ENCODE measurements around the gene CCRL2. TPM values are rescaled to one million over a fixed set of nuclear protein-coding genes. Genes with fewer than 3 reads are reported as not detected.
"Not testable (repeated sequence)": the region's sequence is repeated elsewhere in the genome, so short reads cannot be mapped to it uniquely, and the experiment has no call there.

Gene CCRL2
- total RNA-seq, 4 donors from 2014 or later: 0.88 to 3.2 (median 1.7) TPM

GRCh38 chr3:46380471-46381221, 26.4 kb upstream of the CCRL2 start:
- Histone ChIP-seq H3K27ac (no peak overlapping the region), H3K4me1 (no peaks in the 10 kb centered on the region), H3K36me3 (no peaks in the 10 kb centered on the region), H3K9me3 (no peaks in the 10 kb centered on the region), H3K4me3 (no peak overlapping the region), H3K27me3 (no peaks in the 10 kb centered on the region)
- no peak for DNase-seq
- intact Hi-C loops (cut with DNase I; ENCODE audit: low total_unique reads): no loop called here
- TF ChIP-seq CTCF (IDR thresholded peaks at IDR 0.05): no peak
- no peak for TF ChIP-seq POLR2A (IDR thresholded peaks at IDR 0.05)

- TF ChIP-seq CTCF (IDR thresholded peaks at IDR 0.05) (no peak), POLR2A (IDR thresholded peaks at IDR 0.05) (no peak)
Observed at GRCh38 chr3:46381625-46382024, 25.4 kb upstream of the CCRL2 start.

GRCh38 chr3:46383211-46383950, 23.7 kb upstream of the CCRL2 start:
- H3K4me1 ChIP-seq: no peaks in the 10 kb centered on the region
- TF ChIP-seq POLR2A (IDR thresholded peaks at IDR 0.05): no peak
- no peak for TF ChIP-seq CTCF (IDR thresholded peaks at IDR 0.05)
- H3K9me3 ChIP-seq: no peaks in the 10 kb centered on the region
- no peak for DNase-seq
- no peaks in the 10 kb centered on the region for H3K27me3 ChIP-seq
- intact Hi-C loops (cut with DNase I; ENCODE audit: low total_unique reads): no loop called here
- no peak overlapping the region for H3K27ac ChIP-seq
- no peaks in the 10 kb centered on the region for H3K36me3 ChIP-seq
- H3K4me3 ChIP-seq: no peak overlapping the region

More at GRCh38 chr3:46381625-46382024, 25.4 kb upstream of the CCRL2 start:
- Histone ChIP-seq H3K27ac (no peak overlapping the region), H3K27me3 (no peaks in the 10 kb centered on the region), H3K4me1 (no peaks in the 10 kb centered on the region), H3K36me3 (no peaks in the 10 kb centered on the region), H3K4me3 (no peak overlapping the region), H3K9me3 (no peaks in the 10 kb centered on the region)
- intact Hi-C loops (cut with DNase I; ENCODE audit: low total_unique reads): no loop called here
- DNase-seq: no peak

- no peak overlapping the region for H3K27ac ChIP-seq
- no peaks in the 10 kb centered on the region for H3K27me3 ChIP-seq
- no peak overlapping the region for H3K4me3 ChIP-seq
- H3K36me3 ChIP-seq: no peaks in the 10 kb centered on the region
- no peaks in the 10 kb centered on the region for H3K4me1 ChIP-seq
- TF ChIP-seq CTCF (IDR thresholded peaks at IDR 0.05) (no peak), POLR2A (IDR thresholded peaks at IDR 0.05) (no peak)
- DNase-seq: no peak
- H3K9me3 ChIP-seq: no peaks in the 10 kb centered on the region
- intact Hi-C loops (cut with DNase I; ENCODE audit: low total_unique reads): no loop called here
Observed at GRCh38 chr3:46383951-46384330, 23.1 kb upstream of the CCRL2 start.

GRCh38 chr3:46386205-46386604, 20.9 kb upstream of the CCRL2 start:
- intact Hi-C loops (cut with DNase I; ENCODE audit: low total_unique reads): no loop called here
- DNase-seq: no peak
- Histone ChIP-seq H3K27me3 (no peaks in the 10 kb centered on the region), H3K27ac (no peak overlapping the region), H3K36me3 (no peaks in the 10 kb centered on the region), H3K4me3 (no peak overlapping the region), H3K4me1 (no peaks in the 10 kb centered on the region), H3K9me3 (no peaks in the 10 kb centered on the region)
- TF ChIP-seq CTCF (IDR thresholded peaks at IDR 0.05) (no peak), POLR2A (IDR thresholded peaks at IDR 0.05) (no peak)

GRCh38 chr3:46388847-46389246, 18.2 kb upstream of the CCRL2 start:
- H3K4me3 ChIP-seq; H3K27ac ChIP-seq; H3K36me3 ChIP-seq; H3K9me3 ChIP-seq; H3K27me3 ChIP-seq; H3K4me1 ChIP-seq; intact Hi-C loops (cut with DNase I; ENCODE audit: low total_unique reads); DNase-seq: not testable (repeated sequence)

Data from uterus (tissue), 4 donors.